ENCODE results near the gene ELK3. TPM values are rescaled to one million over a fixed set of nuclear protein-coding genes. Genes with fewer than 3 reads are reported as not detected.

ELK3 gene
- total RNA-seq, 1 donor from 2014 or later = 41.2 TPM

- Histone ChIP-seq H3K36me3 (peaks cover 13% of the 10 kb centered on the region), H3K27ac (no peak overlapping the region), H3K4me1 (peaks cover 13% of the 10 kb centered on the region)
These were observed 63.5 kb downstream of the ELK3 start for GRCh38 chr12:96257550-96258103.

GRCh38 chr12:96258104-96258961 is 64.2 kb downstream of the ELK3 start:
- H3K9me3 ChIP-seq = no peaks in the 10 kb centered on the region
- H3K27me3 ChIP-seq = no peaks in the 10 kb centered on the region
- DNase-seq (no peak), ATAC-seq (peak; percentile 19)
- no peak overlapping the region for H3K27ac ChIP-seq
- intact Hi-C loops (cut with DNase I) = no loop called here
- peaks cover 13% of the 10 kb centered on the region for H3K4me1 ChIP-seq
- H3K4me3 ChIP-seq = no peak overlapping the region
- TF ChIP-seq CTCF (IDR thresholded peaks at IDR 0.05) = no peak
- peaks cover 14% of the 10 kb centered on the region for H3K36me3 ChIP-seq

More at GRCh38 chr12:96257550-96258103, 63.5 kb downstream of the ELK3 start:
- ATAC-seq = no peak
- no peak for DNase-seq
- Histone ChIP-seq H3K27me3 (no peaks in the 10 kb centered on the region), H3K4me3 (no peak overlapping the region), H3K9me3 (no peaks in the 10 kb centered on the region)
- TF ChIP-seq CTCF (IDR thresholded peaks at IDR 0.05) = no peak
- intact Hi-C loops (cut with DNase I) = no loop called here

- no peak overlapping the region for H3K27ac ChIP-seq
- no peak for DNase-seq
These were observed 66.1 kb downstream of the ELK3 start for GRCh38 chr12:96260231-96260630.

GRCh38 chr12:96260644-96261043 is 66.5 kb downstream of the ELK3 start:
- TF ChIP-seq CTCF (IDR thresholded peaks at IDR 0.05) = no peak
- H3K4me3 ChIP-seq = no peak overlapping the region
- H3K9me3 ChIP-seq = no peaks in the 10 kb centered on the region
- peaks cover 8% of the 10 kb centered on the region for H3K4me1 ChIP-seq
- H3K36me3 ChIP-seq = peaks cover 27% of the 10 kb centered on the region
- intact Hi-C loops (cut with DNase I) = no loop called here
- no peaks in the 10 kb centered on the region for H3K27me3 ChIP-seq
- ATAC-seq (no peak), DNase-seq (no peak)
- H3K27ac ChIP-seq = no peak overlapping the region

More at GRCh38 chr12:96260231-96260630, 66.1 kb downstream of the ELK3 start:
- no peak for TF ChIP-seq CTCF (IDR thresholded peaks at IDR 0.05)
- no peak for ATAC-seq
- H3K4me1 ChIP-seq = peaks cover 8% of the 10 kb centered on the region
- no peak overlapping the region for H3K4me3 ChIP-seq
- no peaks in the 10 kb centered on the region for H3K27me3 ChIP-seq
- H3K36me3 ChIP-seq = peaks cover 26% of the 10 kb centered on the region
- H3K9me3 ChIP-seq = no peaks in the 10 kb centered on the region
- intact Hi-C loops (cut with DNase I) = no loop called here

- Histone ChIP-seq H3K4me1 (peaks cover 8% of the 10 kb centered on the region), H3K36me3 (peaks cover 34% of the 10 kb centered on the region), H3K27me3 (no peaks in the 10 kb centered on the region), H3K9me3 (no peaks in the 10 kb centered on the region), H3K27ac (no peak overlapping the region), H3K4me3 (no peak overlapping the region)
- no peak for TF ChIP-seq CTCF (IDR thresholded peaks at IDR 0.05)
- no peak for DNase-seq
- no peak for ATAC-seq
- intact Hi-C loops (cut with DNase I) = no loop called here
These were observed 67.4 kb downstream of the ELK3 start for GRCh38 chr12:96261557-96261956.
